ENCODE data around the gene NUDT14.
A peak's percentile ranks its signal among the peaks of the same experiment; 100 is the strongest.

NUDT14 gene

GRCh38 chr14:105171004-105171673, 10.0 kb downstream of the NUDT14 start:
- no peak for DNase-seq
- no peaks in the 10 kb centered on the region for H3K79me1 ChIP-seq (replicated peaks; ENCODE audit: low read length, poor library complexity, severe bottlenecking)
- no peak overlapping the region for H3K9ac ChIP-seq (ENCODE audit: low read length)
- no peak overlapping the region for H2BK12ac ChIP-seq (ENCODE audit: low read length in 2 of 2)
- H2BK5ac ChIP-seq (ENCODE audit: low read depth, low read length, poor library complexity, severe bottlenecking), result no peak overlapping the region
- H2AFZ ChIP-seq (ENCODE audit: low read depth, low read length), result no peak overlapping the region
- H3K36me3 ChIP-seq (ENCODE audit: control insufficient read depth in 1 of 2, insufficient read depth in 2 of 2, low read depth in 1 of 2, low read length in 2 of 2), result no peaks in the 10 kb centered on the region
- no peak overlapping the region for H3K23ac ChIP-seq (ENCODE audit: low read length in 2 of 2)
- H3K4me2 ChIP-seq (ENCODE audit: low read length, poor library complexity, severe bottlenecking), result no peak overlapping the region
- H3K18ac ChIP-seq (ENCODE audit: low read depth in 1 of 2, low read length in 2 of 2), result no peak overlapping the region
- H2AK5ac ChIP-seq (ENCODE audit: low read length, severe bottlenecking), result no peak overlapping the region
- H2BK120ac ChIP-seq (ENCODE audit: low read depth, low read length), result no peak overlapping the region
- no peak overlapping the region for H3K4me3 ChIP-seq (ENCODE audit: insufficient read depth in 1 of 2, low read depth in 1 of 2, low read length in 2 of 2)
- H3K9me3 ChIP-seq (ENCODE audit: control insufficient read depth, low read length), result no peaks in the 10 kb centered on the region
- H2BK15ac ChIP-seq (ENCODE audit: low read depth, poor library complexity, severe bottlenecking), result no peak overlapping the region
- 67% methylated on average over 19 of the region's 19 CpGs for WGBS
- no peak overlapping the region for H3K4ac ChIP-seq (ENCODE audit: low read depth in 1 of 2, low read length in 2 of 2)
- H4K8ac ChIP-seq (ENCODE audit: low read length), result no peak overlapping the region
- H3K4me1 ChIP-seq (ENCODE audit: control insufficient read depth, insufficient read depth, low read depth, low read length), result peaks cover 30% of the 10 kb centered on the region
- no peak overlapping the region for H3K14ac ChIP-seq (ENCODE audit: low read length in 2 of 2)
- H4K91ac ChIP-seq (ENCODE audit: low read length), result no peak overlapping the region
- H3K27ac ChIP-seq (ENCODE audit: low read length, poor library complexity, severe bottlenecking), result no peak overlapping the region
- H3K27me3 ChIP-seq (ENCODE audit: control insufficient read depth in 1 of 2, insufficient read depth in 1 of 2, low read length in 2 of 2), result peaks cover 39 to 51% of the 10 kb centered on the region in 2 experiments

- Histone ChIP-seq H2AK5ac (ENCODE audit: low read length, severe bottlenecking) (no peak overlapping the region), H3K27me3 (ENCODE audit: control insufficient read depth in 1 of 2, insufficient read depth in 1 of 2, low read length in 2 of 2) (peaks cover 49 to 55% of the 10 kb centered on the region in 2 experiments), H3K4me3 (ENCODE audit: insufficient read depth in 1 of 2, low read depth in 1 of 2, low read length in 2 of 2) (no peak overlapping the region), H2BK120ac (ENCODE audit: low read depth, low read length) (no peak overlapping the region), H3K36me3 (ENCODE audit: control insufficient read depth in 1 of 2, insufficient read depth in 2 of 2, low read depth in 1 of 2, low read length in 2 of 2) (no peaks in the 10 kb centered on the region), H3K4ac (ENCODE audit: low read depth in 1 of 2, low read length in 2 of 2) (no peak overlapping the region), H2BK12ac (ENCODE audit: low read length in 2 of 2) (no peak overlapping the region), H3K4me1 (ENCODE audit: control insufficient read depth, insufficient read depth, low read depth, low read length) (peaks cover 28% of the 10 kb centered on the region), H3K4me2 (ENCODE audit: low read length, poor library complexity, severe bottlenecking) (no peak overlapping the region), H4K91ac (ENCODE audit: low read length) (no peak overlapping the region), H4K8ac (ENCODE audit: low read length) (no peak overlapping the region), H2BK5ac (ENCODE audit: low read depth, low read length, poor library complexity, severe bottlenecking) (no peak overlapping the region), H3K9me3 (ENCODE audit: control insufficient read depth, low read length) (no peaks in the 10 kb centered on the region), H3K27ac (ENCODE audit: low read length, poor library complexity, severe bottlenecking) (no peak overlapping the region), H3K9ac (ENCODE audit: low read length) (no peak overlapping the region), H2BK15ac (ENCODE audit: low read depth, poor library complexity, severe bottlenecking) (no peak overlapping the region), H3K79me1 (replicated peaks; ENCODE audit: low read length, poor library complexity, severe bottlenecking) (no peaks in the 10 kb centered on the region), H3K14ac (ENCODE audit: low read length in 2 of 2) (peak overlapping the region in 1 of 2 experiments; percentile 22), H3K18ac (ENCODE audit: low read depth in 1 of 2, low read length in 2 of 2) (no peak overlapping the region), H3K23ac (ENCODE audit: low read length in 2 of 2) (peak overlapping the region in 1 of 2 experiments; percentile 77), H2AFZ (ENCODE audit: low read depth, low read length) (no peak overlapping the region)
- 75% methylated on average over 20 of the region's 22 CpGs for WGBS
- no peak for DNase-seq
Observed at GRCh38 chr14:105169776-105170655, 11.1 kb downstream of the NUDT14 start.

- Histone ChIP-seq H3K9ac (ENCODE audit: low read length) (no peak overlapping the region), H3K23ac (ENCODE audit: low read length in 2 of 2) (peak overlapping the region in 1 of 2 experiments; percentile 93), H2BK120ac (ENCODE audit: low read depth, low read length) (no peak overlapping the region), H4K91ac (ENCODE audit: low read length) (no peak overlapping the region), H3K4me3 (ENCODE audit: insufficient read depth in 1 of 2, low read depth in 1 of 2, low read length in 2 of 2) (peak overlapping the region in 1 of 2 experiments; percentile 35), H4K8ac (ENCODE audit: low read length) (no peak overlapping the region), H3K27me3 (ENCODE audit: control insufficient read depth in 1 of 2, insufficient read depth in 1 of 2, low read length in 2 of 2) (peaks cover 55 to 57% of the 10 kb centered on the region in 2 experiments), H3K18ac (ENCODE audit: low read depth in 1 of 2, low read length in 2 of 2) (no peak overlapping the region), H3K4me1 (ENCODE audit: control insufficient read depth, insufficient read depth, low read depth, low read length) (peaks cover 29% of the 10 kb centered on the region), H2BK12ac (ENCODE audit: low read length in 2 of 2) (no peak overlapping the region), H3K79me1 (replicated peaks; ENCODE audit: low read length, poor library complexity, severe bottlenecking) (no peaks in the 10 kb centered on the region), H3K4ac (ENCODE audit: low read depth in 1 of 2, low read length in 2 of 2) (no peak overlapping the region), H3K36me3 (ENCODE audit: control insufficient read depth in 1 of 2, insufficient read depth in 2 of 2, low read depth in 1 of 2, low read length in 2 of 2) (no peaks in the 10 kb centered on the region), H3K14ac (ENCODE audit: low read length in 2 of 2) (no peak overlapping the region), H3K27ac (ENCODE audit: low read length, poor library complexity, severe bottlenecking) (no peak overlapping the region), H3K9me3 (ENCODE audit: control insufficient read depth, low read length) (no peaks in the 10 kb centered on the region), H2AK5ac (ENCODE audit: low read length, severe bottlenecking) (no peak overlapping the region), H2BK15ac (ENCODE audit: low read depth, poor library complexity, severe bottlenecking) (no peak overlapping the region), H2AFZ (ENCODE audit: low read depth, low read length) (no peak overlapping the region), H2BK5ac (ENCODE audit: low read depth, low read length, poor library complexity, severe bottlenecking) (no peak overlapping the region), H3K4me2 (ENCODE audit: low read length, poor library complexity, severe bottlenecking) (peak overlapping the region; percentile 75)
- peak; percentile 9 for DNase-seq
- 14% methylated on average over 31 of the region's 54 CpGs for WGBS
Observed at GRCh38 chr14:105168979-105169507, 12.1 kb downstream of the NUDT14 start.

- WGBS, result under 1% methylated on average over 38 of the region's 84 CpGs
- Histone ChIP-seq H3K27ac (ENCODE audit: low read length, poor library complexity, severe bottlenecking) (no peak within 1 kb of the TSS), H2BK15ac (ENCODE audit: low read depth, poor library complexity, severe bottlenecking) (peak within 1 kb of the TSS; percentile 35), H3K4ac (ENCODE audit: low read depth in 1 of 2, low read length in 2 of 2) (no peak within 1 kb of the TSS), H3K23ac (ENCODE audit: low read length in 2 of 2) (peak within 1 kb of the TSS in 1 of 2 experiments; percentile 93), H3K27me3 (ENCODE audit: control insufficient read depth in 1 of 2, insufficient read depth in 1 of 2, low read length in 2 of 2) (peaks cover 55 to 57% of the 10 kb centered on the region in 2 experiments), H3K36me3 (ENCODE audit: control insufficient read depth in 1 of 2, insufficient read depth in 2 of 2, low read depth in 1 of 2, low read length in 2 of 2) (no peaks in the 10 kb centered on the region), H3K14ac (ENCODE audit: low read length in 2 of 2) (peak within 1 kb of the TSS in 1 of 2 experiments; percentile 66), H2AFZ (ENCODE audit: low read depth, low read length) (no peak within 1 kb of the TSS), H3K4me1 (ENCODE audit: control insufficient read depth, insufficient read depth, low read depth, low read length) (peaks cover 29% of the 10 kb centered on the region), H3K9ac (ENCODE audit: low read length) (no peak within 1 kb of the TSS), H4K8ac (ENCODE audit: low read length) (no peak within 1 kb of the TSS), H3K4me3 (ENCODE audit: insufficient read depth in 1 of 2, low read depth in 1 of 2, low read length in 2 of 2) (peak within 1 kb of the TSS in 1 of 2 experiments; percentile 44), H2BK5ac (ENCODE audit: low read depth, low read length, poor library complexity, severe bottlenecking) (no peak within 1 kb of the TSS), H3K4me2 (ENCODE audit: low read length, poor library complexity, severe bottlenecking) (peak within 1 kb of the TSS; percentile 75), H3K79me1 (replicated peaks; ENCODE audit: low read length, poor library complexity, severe bottlenecking) (no peaks in the 10 kb centered on the region), H2BK12ac (ENCODE audit: low read length in 2 of 2) (peak within 1 kb of the TSS in 1 of 2 experiments; percentile 39), H3K9me3 (ENCODE audit: control insufficient read depth, low read length) (no peaks in the 10 kb centered on the region), H3K18ac (ENCODE audit: low read depth in 1 of 2, low read length in 2 of 2) (no peak within 1 kb of the TSS), H2BK120ac (ENCODE audit: low read depth, low read length) (no peak within 1 kb of the TSS), H4K91ac (ENCODE audit: low read length) (peak within 1 kb of the TSS; percentile 58), H2AK5ac (ENCODE audit: low read length, severe bottlenecking) (no peak within 1 kb of the TSS)
- DNase-seq, result no peak
Observed at GRCh38 chr14:105168496-105168978, 12.6 kb downstream of the NUDT14 start, which contains the start of gene JAG2. JAG2 (minus strand) TSS chr14:105168776; CDS start chr14:105168420, 356 bp downstream.
